NCI-H146 treated with DMSO at 0.1 percent for 48 hours (cell line): ENCODE results near the gene ERC1.
"Not testable (repeated sequence)": the region's sequence is repeated elsewhere in the genome, so short reads cannot be mapped to it uniquely, and the experiment has no call there.

Experiments used
- DNase-seq: peaks from one replicate; lab custom pipeline; 2025; ENCODE audit not compliant: unreplicated experiment; lab: John Stamatoyannopoulos, UW

The ERC1 gene

GRCh38 chr12:1117371-1117770 lies 126.3 kb downstream of the ERC1 start:
- no peak for DNase-seq

- DNase-seq: peak; percentile 95
Measured at GRCh38 chr12:1117970-1118563, 127.0 kb downstream of the ERC1 start.

GRCh38 chr12:1122786-1123185 lies 131.8 kb downstream of the ERC1 start:
- DNase-seq: no peak

- DNase-seq: no peak
Measured at GRCh38 chr12:1126091-1126490, 135.1 kb downstream of the ERC1 start.

- DNase-seq: no peak
Measured at GRCh38 chr12:1127021-1127420, 136.0 kb downstream of the ERC1 start.

GRCh38 chr12:1130164-1130563 lies 139.1 kb downstream of the ERC1 start:
- DNase-seq: no peak

GRCh38 chr12:1130571-1130970 lies 139.5 kb downstream of the ERC1 start:
- DNase-seq: no peak

GRCh38 chr12:1131811-1132224 lies 140.8 kb downstream of the ERC1 start:
- no peak for DNase-seq

GRCh38 chr12:1132311-1132710 lies 141.3 kb downstream of the ERC1 start:
- no peak for DNase-seq

GRCh38 chr12:1138691-1139090 lies 147.7 kb downstream of the ERC1 start:
- no peak for DNase-seq

GRCh38 chr12:1146758-1147157 lies 155.7 kb downstream of the ERC1 start:
- not testable (repeated sequence) for DNase-seq

GRCh38 chr12:1147821-1148220 lies 156.8 kb downstream of the ERC1 start:
- no peak for DNase-seq

- DNase-seq: no peak
Measured at GRCh38 chr12:1157046-1157445, 166.0 kb downstream of the ERC1 start.

- DNase-seq: no peak
Measured at GRCh38 chr12:1161197-1161596, 170.2 kb downstream of the ERC1 start.

- DNase-seq: peak; percentile 43
Measured at GRCh38 chr12:1162081-1162760, 171.2 kb downstream of the ERC1 start.

- DNase-seq: no peak
Measured at GRCh38 chr12:1167784-1168183, 176.8 kb downstream of the ERC1 start.

- DNase-seq: peak; percentile 91
Measured at GRCh38 chr12:1170411-1170810, 179.4 kb downstream of the ERC1 start.

- peak; percentile 94 for DNase-seq
Measured at GRCh38 chr12:1171657-1172408, 180.8 kb downstream of the ERC1 start.

- peak; percentile 86 for DNase-seq
Measured at GRCh38 chr12:1173781-1174617, 183.0 kb downstream of the ERC1 start.

- DNase-seq: peak; percentile 50
Measured at GRCh38 chr12:1174659-1175058, 183.6 kb downstream of the ERC1 start.

- no peak for DNase-seq
Measured at GRCh38 chr12:1176191-1176590, 185.2 kb downstream of the ERC1 start.
